WTC11 (cell line): ENCODE measurements around the gene NAA80. TPM values are rescaled to one million over a fixed set of nuclear protein-coding genes. Genes with fewer than 3 reads are reported as not detected.
A peak's percentile ranks its signal among the peaks of the same experiment; 100 is the strongest.

Experiments used
- ATAC-seq: fragments of 200-7000 bp; cut with Tn5 transposase; 2 replicates; pipeline ENCODE4 v1.10.0; 2021; ENCODE audit warnings: mild to moderate bottlenecking, moderate library complexity
- CTCF ChIA-PET: fragments of 300-600 bp; sonication (Branson Sonifier 250); formaldehyde crosslinking; loops from one replicate; lab custom pipeline; 2021; ENCODE audit warnings: antibody characterized with exemption; lab: Charles Lee
- POLR2A ChIA-PET: fragments of 350-600 bp; sonication (Branson Sonifier 250); formaldehyde crosslinking; loops from one replicate; lab custom pipeline; 2021; ENCODE audit warnings: antibody characterized with exemption; lab: Charles Lee
- DNase-seq: peaks from one replicate; pipeline ENCODE4 v3.0.0; 2021; ENCODE audit warnings: low spot score
- H3K27ac Mint-ChIP-seq: 2 replicates; pipeline ENCODE4 v1.8.0; 2021; ENCODE audit warnings: mixed read lengths
- H3K27me3 Mint-ChIP-seq: 2 replicates; pipeline ENCODE4 v1.8.0; 2021; ENCODE audit warnings: low read depth, mild to moderate bottlenecking, moderate library complexity, mixed read lengths
- H3K36me3 Mint-ChIP-seq: 2 replicates; pipeline ENCODE4 v1.8.0; 2021; ENCODE audit warnings: mixed read lengths
- H3K4me1 Mint-ChIP-seq: 2 replicates; pipeline ENCODE4 v1.8.0; 2022; ENCODE audit warnings: mixed read lengths
- H3K4me3 Mint-ChIP-seq: 2 replicates; pipeline ENCODE4 v1.8.0; 2021; ENCODE audit warnings: mild to moderate bottlenecking, moderate library complexity, mixed read lengths
- H3K9me3 Mint-ChIP-seq: 2 replicates; pipeline ENCODE4 v1.8.0; 2021; ENCODE audit warnings: mixed read lengths
- AR ChIP-seq: fragments of 250-450 bp; sonication (Bioruptor Pico); IDR thresholded peaks from 2 replicates; pipeline ENCODE4 v1.9.0; 2021; ENCODE audit warnings: mild to moderate bottlenecking
- EMX1 ChIP-seq: fragments of 250-450 bp; sonication (Bioruptor Pico); IDR thresholded peaks from 2 replicates; pipeline ENCODE4 v1.8.0; 2021; ENCODE audit warnings: mild to moderate bottlenecking
- ERG ChIP-seq: fragments of 250-450 bp; sonication (Bioruptor Pico); IDR thresholded peaks from 2 replicates; pipeline ENCODE4 v1.8.0; 2021; ENCODE audit warnings: mild to moderate bottlenecking
- FOXP1 ChIP-seq: sonication (generic); formaldehyde crosslinking; IDR thresholded peaks from 2 replicates; pipeline ENCODE4 v1.8.0; 2022; ENCODE audit warnings: missing genetic modification reagents, mild to moderate bottlenecking, moderate library complexity, borderline replicate concordance
- GTF2I ChIP-seq: fragments of 250-450 bp; sonication (Bioruptor Pico); conservative IDR thresholded peaks from 2 replicates; pipeline ENCODE4 v1.4.0; 2021; ENCODE audit warnings: mild to moderate bottlenecking
- HMGA2 ChIP-seq: fragments of 250-450 bp; sonication (Bioruptor Pico); IDR thresholded peaks from 2 replicates; pipeline ENCODE4 v1.4.0; 2021; ENCODE audit warnings: mild to moderate bottlenecking, moderate library complexity
- JAZF1 ChIP-seq: fragments of 250-450 bp; sonication (Bioruptor Pico); IDR thresholded peaks from 2 replicates; pipeline ENCODE4 v1.9.0; 2021; ENCODE audit warnings: moderate library complexity, mild to moderate bottlenecking, inconsistent platforms
- MLX ChIP-seq: sonication (generic); formaldehyde crosslinking; IDR thresholded peaks from 2 replicates; pipeline ENCODE4 v1.8.1; 2023; ENCODE audit warnings: mild to moderate bottlenecking, missing genetic modification reagents, moderate library complexity
- MYBL2 ChIP-seq: sonication (generic); formaldehyde crosslinking; IDR thresholded peaks from 2 replicates; pipeline ENCODE4 v1.8.1; 2023; ENCODE audit warnings: mild to moderate bottlenecking, moderate library complexity, missing genetic modification reagents
- NR3C1 ChIP-seq: sonication (generic); formaldehyde crosslinking; conservative IDR thresholded peaks from 2 replicates; pipeline ENCODE4 v1.8.1; 2023; ENCODE audit warnings: low read depth, mild to moderate bottlenecking, missing genetic modification reagents
- OVOL2 ChIP-seq: fragments of 250-450 bp; sonication (Bioruptor Pico); IDR thresholded peaks from 2 replicates; pipeline ENCODE4 v1.9.0; 2021; ENCODE audit warnings: mild to moderate bottlenecking, borderline replicate concordance
- TEAD1 ChIP-seq: sonication (generic); formaldehyde crosslinking; IDR thresholded peaks from 2 replicates; pipeline ENCODE4 v1.8.0; 2022; ENCODE audit warnings: mild to moderate bottlenecking, missing genetic modification reagents
- ZBTB43 ChIP-seq: sonication (generic); formaldehyde crosslinking; IDR thresholded peaks from 2 replicates; pipeline ENCODE4 v1.8.1; 2023; ENCODE audit warnings: mild to moderate bottlenecking, missing genetic modification reagents
- ZNF121 ChIP-seq: sonication (generic); formaldehyde crosslinking; IDR thresholded peaks from 2 replicates; pipeline ENCODE4 v1.8.0; 2023; ENCODE audit warnings: missing genetic modification reagents
- ZNF232 ChIP-seq: sonication (generic); formaldehyde crosslinking; IDR thresholded peaks from 2 replicates; pipeline ENCODE4 v1.8.0; 2022; ENCODE audit warnings: mild to moderate bottlenecking, missing genetic modification reagents
- ZNF263 ChIP-seq: sonication (generic); formaldehyde crosslinking; IDR thresholded peaks from 2 replicates; pipeline ENCODE4 v1.8.1; 2022; ENCODE audit warnings: low read depth, mild to moderate bottlenecking, moderate library complexity, missing genetic modification reagents
- ZNF396 ChIP-seq: fragments of 250-450 bp; sonication (Bioruptor Pico); IDR thresholded peaks from 2 replicates; pipeline ENCODE4 v1.8.0; 2021; ENCODE audit warnings: mild to moderate bottlenecking, moderate library complexity, borderline replicate concordance
- ZNF416 ChIP-seq: fragments of 250-450 bp; sonication (Bioruptor Pico); IDR thresholded peaks from 2 replicates; pipeline ENCODE4 v1.9.0; 2021; ENCODE audit warnings: mild to moderate bottlenecking, inconsistent platforms
- ZNF671 ChIP-seq: fragments of 250-450 bp; sonication (Bioruptor Pico); IDR thresholded peaks from 2 replicates; pipeline ENCODE4 v1.8.0; 2021; ENCODE audit warnings: mild to moderate bottlenecking
- ZSCAN18 ChIP-seq: fragments of 250-450 bp; sonication (Bioruptor Pico); IDR thresholded peaks from 2 replicates; pipeline ENCODE4 v2.1.2; 2022; ENCODE audit warnings: mild to moderate bottlenecking, moderate library complexity
- total RNA-seq: library from RNA; stranded (reverse); gene quantifications from 3 replicates; pipeline ENCODE4 v1.2.3, GENCODE V29; 2021

Gene NAA80
- total RNA-seq, 1 experiment from 2014 or later = 17.3 TPM

GRCh38 chr3:50260027-50260941 lies 38.9 kb downstream of the NAA80 start (continued):
- no peak for TF ChIP-seq AR

GRCh38 chr3:50259432-50260026 lies 39.7 kb downstream of the NAA80 start:
- Mint-ChIP-seq H3K27me3 (no peaks in the 10 kb centered on the region), H3K4me1 (peaks cover 30% of the 10 kb centered on the region), H3K4me3 (peak overlapping the region; percentile 64), H3K9me3 (no peaks in the 10 kb centered on the region), H3K36me3 (peaks cover 16% of the 10 kb centered on the region), H3K27ac (peak overlapping the region; percentile 91)
- DNase-seq (peak; percentile 42), ATAC-seq (0 out of 2 replicates have a peak, but pooled peaks have one; percentile 0)
- CTCF ChIA-PET = interaction anchor here (0.8 to 7.6 kb wide), 28 partner anchors 8 to 135 kb away, joined by 3 to 151 read pairs (median 8); partner anchors contain the start of genes GNAI2, HYAL1, HYAL2 and HYAL3
- TF ChIP-seq ZNF121 (CRISPR knock-in tag) (no peak), ZBTB43 (CRISPR knock-in tag) (no peak), ZNF416 (CRISPR knock-in tag) (no peak), HMGA2 (CRISPR knock-in tag) (no peak), NR3C1 (CRISPR knock-in tag) (no peak), ZSCAN18 (CRISPR knock-in tag) (no peak), ZNF396 (CRISPR knock-in tag) (no peak), ZNF263 (CRISPR knock-in tag) (no peak)
- POLR2A ChIA-PET = interaction anchor here (0.6 to 1.6 kb wide), 6 partner anchors 9 to 40 kb away, joined by 3 to 6 read pairs (median 4); partner anchors contain the start of genes GNAI2, HYAL3, NAA80 and SEMA3B

GRCh38 chr3:50258979-50259378 lies 40.2 kb downstream of the NAA80 start:
- Mint-ChIP-seq H3K27me3 (no peaks in the 10 kb centered on the region), H3K36me3 (peaks cover 16% of the 10 kb centered on the region), H3K4me3 (no peak overlapping the region), H3K4me1 (peaks cover 29% of the 10 kb centered on the region), H3K27ac (peak overlapping the region; percentile 38; the same call in 1 of the 2 replicates), H3K9me3 (no peaks in the 10 kb centered on the region)
- ChIA-PET POLR2A (interaction anchor here (0.7 to 1.6 kb wide), 2 partner anchors 23 to 1716 kb away, joined by 3 to 6 read pairs; partner anchors contain the start of genes ABHD14A and GNAI2), CTCF (interaction anchor here (0.6 to 7.6 kb wide), 15 partner anchors 8 to 152 kb away, joined by 3 to 151 read pairs (median 17); partner anchors contain the start of genes GNAI2, HYAL3, LSMEM2 and NAA80)
- DNase-seq (no peak), ATAC-seq (no peak)
- TF ChIP-seq MYBL2 (no peak), MLX (no peak), FOXP1 (CRISPR knock-in tag) (no peak), GTF2I (CRISPR knock-in tag) (no peak), TEAD1 (no peak), ERG (no peak), ZNF671 (CRISPR knock-in tag) (no peak), EMX1 (CRISPR knock-in tag) (no peak), JAZF1 (CRISPR knock-in tag) (no peak), ZNF232 (CRISPR knock-in tag) (no peak), OVOL2 (no peak), NR3C1 (CRISPR knock-in tag) (no peak), ZNF416 (CRISPR knock-in tag) (no peak)
